HepG2 (cell line): Measurements from ENCODE around the gene MACROD2. TPM values are rescaled to one million over a fixed set of nuclear protein-coding genes. Genes with fewer than 3 reads are reported as not detected.

ENCODE experiments used
- ATAC-seq: fragments of 200-7000 bp; cut with Tn5 transposase; 3 replicates; pipeline ENCODE4 v1.9.1; 2020; ENCODE audit warnings: mild to moderate bottlenecking, moderate library complexity
- BruUV-seq: library from RNA; stranded (reverse); fragments of 400-500 nt; replicated peaks from 2 replicates; lab custom pipeline; 2021; lab: Mats Ljungman, UMichigan
- CTCF ChIA-PET: fragments of 300-600 bp; formaldehyde crosslinking; extraction: SDS; loops from one replicate; lab custom pipeline; 2021; ENCODE audit warnings: low total read pairs, inconsistent platforms, low intra/inter-chr PET ratio; lab: Yijun Ruan, JAX
- POLR2A ChIA-PET: fragments of 350-600 bp; sonication (Branson Sonifier 250); formaldehyde crosslinking; loops from one replicate; lab custom pipeline; 2020; ENCODE audit warnings: antibody characterized with exemption, inconsistent platforms; lab: Yijun Ruan, JAX
- DNase-seq: peaks from one replicate; pipeline ENCODE4 v3.0.0-alpha.2; 2015; ENCODE audit warnings: low spot score
- FAIRE-seq: peaks from 3 replicates; lab custom pipeline; 2011; peaks lifted over from hg19 to GRCh38; lab: Jason Lieb, UNC
- H2AFZ ChIP-seq: one replicate; pipeline ENCODE4 v1.6.1; 2011; ENCODE audit warnings: low read length, inconsistent platforms
- H3K27ac ChIP-seq: fragments of 300-600 bp; 3 replicates; pipeline ENCODE4 v1.8.0; 2011; ENCODE audit warnings: mixed run types, mild to moderate bottlenecking, mixed read lengths, low read length, inconsistent platforms; ENCODE audit not compliant: insufficient read depth; ENCODE audit errors: extremely low read length
- H3K27me3 ChIP-seq, 2 experiments: fragments of 200-600 bp in 1 of 2; 2 replicates in 1 of 2; 3 replicates in 1 of 2; pipeline versions ENCODE4 v1.6.0 to v1.8.0; 2011; ENCODE audit warnings: low read length in 2 of 2, mild to moderate bottlenecking in 2 of 2, moderate library complexity in 2 of 2, inconsistent platforms in 1 of 2; ENCODE audit not compliant: insufficient read depth in 2 of 2, control insufficient read depth in 1 of 2
- H3K36me3 ChIP-seq, 2 experiments: fragments of 200-600 bp in 1 of 2; replicated peaks in 1 of 2; 2 replicates in 1 of 2; 3 replicates in 1 of 2; pipeline versions ENCODE4 v1.5.1 to v1.8.0; 2011; ENCODE audit warnings: low read length in 2 of 2, inconsistent platforms in 1 of 2; ENCODE audit not compliant: insufficient read depth in 2 of 2, control insufficient read depth in 1 of 2
- H3K4me1 ChIP-seq: 2 replicates; pipeline ENCODE4 v1.5.1; 2012; ENCODE audit warnings: low read length, inconsistent platforms; ENCODE audit not compliant: insufficient read depth
- H3K4me2 ChIP-seq: 2 replicates; pipeline ENCODE4 v1.6.0; 2011; ENCODE audit warnings: low read depth, low read length, inconsistent platforms
- H3K4me3 ChIP-seq, 3 experiments: fragments of 200-600 bp in 1 of 3; sonication (generic), shearing (Covaris generic) in 1 of 3; replicated peaks in 1 of 3; 2 replicates each; pipeline ENCODE4 v1.5.1; 2011 to 2016; ENCODE audit warnings: low read length in 3 of 3, inconsistent platforms in 2 of 3, low read depth in 2 of 3, mild to moderate bottlenecking in 2 of 3, control low read depth in 1 of 3, mixed read lengths in 1 of 3; ENCODE audit not compliant: insufficient read depth in 1 of 3
- H3K79me2 ChIP-seq: one replicate; pipeline ENCODE4 v1.6.1; 2011; ENCODE audit warnings: low read length, inconsistent platforms; ENCODE audit not compliant: insufficient read depth
- H3K9ac ChIP-seq: 2 replicates; pipeline ENCODE4 v1.6.0; 2011; ENCODE audit warnings: mild to moderate bottlenecking, low read depth, low read length, inconsistent platforms; ENCODE audit not compliant: insufficient read depth
- H3K9me3 ChIP-seq: 2 replicates; pipeline ENCODE4 v1.5.1; 2012; ENCODE audit warnings: mild to moderate bottlenecking, low read length
- H4K20me1 ChIP-seq: 2 replicates; pipeline ENCODE4 v1.6.0; 2011; ENCODE audit warnings: inconsistent platforms, mild to moderate bottlenecking, low read length, moderate library complexity; ENCODE audit not compliant: insufficient read depth
- ARNT2 ChIP-seq: sonication (generic); formaldehyde crosslinking; IDR thresholded peaks from 2 replicates; pipeline ENCODE4 v1.8.0; 2022; ENCODE audit warnings: mild to moderate bottlenecking, low read depth, missing genetic modification reagents, moderate library complexity
- CENPT ChIP-seq: sonication (generic); formaldehyde crosslinking; IDR thresholded peaks from 2 replicates; pipeline ENCODE4 v1.8.0; 2022; ENCODE audit warnings: low read depth, mild to moderate bottlenecking, moderate library complexity, missing genetic modification reagents
- FOXJ3 ChIP-seq: sonication (generic); formaldehyde crosslinking; IDR thresholded peaks from 2 replicates; pipeline ENCODE4 v1.4.0; 2020; ENCODE audit warnings: missing genetic modification reagents, mild to moderate bottlenecking, borderline replicate concordance
- GABPB1 ChIP-seq: IDR thresholded peaks from 2 replicates; pipeline ENCODE4 v1.6.1; 2016; ENCODE audit warnings: mild to moderate bottlenecking, missing genetic modification reagents, moderate library complexity, missing compliant biosample characterization
- HNRNPUL1 ChIP-seq: fragments of 200-400 bp; formaldehyde crosslinking; IDR thresholded peaks from 2 replicates; pipeline ENCODE4 v1.6.1; 2017; ENCODE audit warnings: low read depth, mild to moderate bottlenecking, low read length, moderate library complexity
- KDM5B ChIP-seq: sonication (generic); formaldehyde crosslinking; IDR thresholded peaks from 2 replicates; pipeline ENCODE4 v1.4.0; 2020; ENCODE audit warnings: missing genetic modification reagents, mild to moderate bottlenecking, borderline replicate concordance
- MLLT10 ChIP-seq: sonication (generic); formaldehyde crosslinking; IDR thresholded peaks from 2 replicates; pipeline ENCODE4 v1.4.0; 2020; ENCODE audit warnings: missing genetic modification reagents
- PCBP1 ChIP-seq: fragments of 200-400 bp; formaldehyde crosslinking; IDR thresholded peaks from 2 replicates; pipeline ENCODE4 v1.6.1; 2017; ENCODE audit warnings: mild to moderate bottlenecking, low read depth, low read length, borderline replicate concordance
- POGZ ChIP-seq: sonication (generic); formaldehyde crosslinking; IDR thresholded peaks from 2 replicates; pipeline ENCODE4 v1.4.0; 2020; ENCODE audit warnings: mild to moderate bottlenecking, missing genetic modification reagents
- RFXAP ChIP-seq: sonication (generic); formaldehyde crosslinking; IDR thresholded peaks from 2 replicates; pipeline ENCODE4 v1.4.0; 2020; ENCODE audit warnings: missing genetic modification reagents, borderline replicate concordance
- SIN3A ChIP-seq: IDR thresholded peaks from 2 replicates; pipeline ENCODE4 v1.6.1; 2011; ENCODE audit warnings: low read depth, mild to moderate bottlenecking, control low read depth, low read length, borderline replicate concordance
- SPEN ChIP-seq: sonication (generic); formaldehyde crosslinking; IDR thresholded peaks from 2 replicates; pipeline ENCODE4 v1.5.1; 2020; ENCODE audit warnings: low read depth, mild to moderate bottlenecking, missing genetic modification reagents
- ZBTB42 ChIP-seq: sonication (generic); formaldehyde crosslinking; IDR thresholded peaks from 2 replicates; pipeline ENCODE4 v1.5.0; 2020; ENCODE audit warnings: mild to moderate bottlenecking, missing genetic modification reagents
- ZMYM4 ChIP-seq: sonication (generic); formaldehyde crosslinking; IDR thresholded peaks from 2 replicates; pipeline ENCODE4 v1.8.1; 2023; ENCODE audit warnings: mild to moderate bottlenecking, missing genetic modification reagents
- ZNF230 ChIP-seq: sonication (generic); formaldehyde crosslinking; IDR thresholded peaks from 2 replicates; pipeline ENCODE4 v1.4.0; 2020; ENCODE audit warnings: mild to moderate bottlenecking, missing genetic modification reagents
- ZNF367 ChIP-seq: sonication (generic); formaldehyde crosslinking; IDR thresholded peaks from 2 replicates; pipeline ENCODE4 v1.4.0; 2020; ENCODE audit warnings: missing genetic modification reagents, borderline replicate concordance
- ZNF572 ChIP-seq: sonication (generic); formaldehyde crosslinking; IDR thresholded peaks from 2 replicates; pipeline ENCODE4 v1.5.1; 2020; ENCODE audit warnings: mild to moderate bottlenecking, missing genetic modification reagents
- ZNF782 ChIP-seq: sonication (generic); formaldehyde crosslinking; IDR thresholded peaks from 2 replicates; pipeline ENCODE4 v1.4.0; 2020; ENCODE audit warnings: missing genetic modification reagents, mild to moderate bottlenecking, borderline replicate concordance
- WGBS: methylation state at CpG from one replicate; pipeline ENCODE4 v1.1.6; 2017; ENCODE audit warnings: low lambda C conversion rate; 5-methylcytosine and 5-hydroxymethylcytosine counted together
- in situ Hi-C: cut with HindIII; loops from 2 replicates; pipeline ENCODE4 v1.10.0; 2017; ENCODE audit warnings: low pct_unique_long_range_greater_than_20kb; ENCODE audit not compliant: extremely low pct_ligation_motif_present
- intact Hi-C: fragments of 100-400 bp; cut with micrococcal nuclease; formaldehyde crosslinking; loops from one replicate; pipeline ENCODE4 v1.10.0; 2022; ENCODE audit not compliant: unreplicated experiment
- polyA plus RNA-seq, 8 experiments: library from polyadenylated mRNA; depleted of rRNA in 3 of 8; stranded (reverse) in 7 of 8; unstranded in 1 of 8; fragments of >200 nt; fragmentation: Illumina TruSeq in 4 of 8; extraction: Trizol in 4 of 8; gene quantifications; 2 replicates each; pipeline versions ENCODE4 v1.2.1 to v1.2.3, GENCODE V29; 2011 to 2016; ENCODE audit warnings: low read depth in 4 of 8, missing spikeins in 1 of 8, mixed read lengths in 1 of 8; ENCODE audit not compliant: insufficient read depth in 1 of 8
- total RNA-seq, 5 experiments: library from RNA; depleted of rRNA; stranded (reverse); fragments of >200 nt; fragmentation: Illumina TruSeq; extraction: Trizol; gene quantifications; 2 replicates each; pipeline ENCODE4 v1.2.3, GENCODE V29; 2016; ENCODE audit warnings: low read depth in 1 of 5
- TF ChIP-seq, protein P1 (sequence below): sonication (generic); formaldehyde crosslinking; IDR thresholded peaks from 2 replicates; pipeline ENCODE4 v1.4.0; 2020; ENCODE audit warnings: missing genetic modification reagents
- TF ChIP-seq, protein P2 (sequence below): sonication (generic); formaldehyde crosslinking; IDR thresholded peaks from 2 replicates; pipeline ENCODE4 v1.4.0; 2020; ENCODE audit warnings: missing genetic modification reagents, mild to moderate bottlenecking, borderline replicate concordance

The MACROD2 gene
- total and polyA plus RNA-seq, 2 of the 13 experiments (the other 11 are each of a cell fraction or from before 2014, with no cell fraction given): 0.13 to 0.51 TPM

DNA sequence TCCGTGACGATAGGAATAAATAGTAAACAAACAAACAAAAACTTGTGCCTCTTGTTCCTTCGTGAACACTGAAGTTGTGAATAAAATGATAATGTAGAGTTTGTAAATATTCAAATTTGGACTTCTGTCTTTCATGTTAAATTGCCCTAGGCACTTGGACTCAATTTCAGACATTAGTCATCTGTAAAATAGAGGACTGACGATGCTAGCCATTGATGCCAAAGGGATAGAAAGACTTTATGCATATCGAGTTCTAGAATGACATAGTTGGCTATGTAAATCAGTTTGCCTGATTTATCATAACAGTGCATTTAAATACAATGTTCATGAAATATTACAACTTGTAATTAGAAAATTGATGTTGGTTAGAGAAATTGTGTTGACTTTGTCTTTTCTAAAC, 388.0 kb downstream of the MACROD2 start:
- no peaks in the 10 kb centered on the region for H4K20me1 ChIP-seq
- DNase-seq (no peak), ATAC-seq (no peak), FAIRE-seq (no peak)
- in situ Hi-C loops: no loop called here
- no peak overlapping the region for H3K4me2 ChIP-seq
- no peak overlapping the region for H2AFZ ChIP-seq
- no peaks in the 10 kb centered on the region for H3K36me3 ChIP-seq
- H3K4me3 ChIP-seq: no peak overlapping the region
- BruUV-seq: no TSS peak
- H3K4me1 ChIP-seq: no peaks in the 10 kb centered on the region
- ChIA-PET POLR2A (no interaction called here), CTCF (no interaction called here)
- no peak overlapping the region for H3K27ac ChIP-seq
- H3K9me3 ChIP-seq: peaks cover 9% of the 10 kb centered on the region; the same call in 1 of the 2 replicates
- H3K9ac ChIP-seq: no peak overlapping the region
- TF ChIP-seq MLLT10 (CRISPR knock-in tag) (no peak), ZMYM4 (CRISPR knock-in tag) (no peak), ZNF572 (CRISPR knock-in tag) (no peak), GABPB1 (CRISPR knock-in tag) (no peak), PCBP1 (no peak), ARNT2 (no peak), SIN3A (no peak), ZNF367 (CRISPR knock-in tag) (no peak), HNRNPUL1 (no peak), ZNF230 (CRISPR knock-in tag) (no peak), FOXJ3 (CRISPR knock-in tag) (no peak), POGZ (CRISPR knock-in tag) (no peak), ZNF782 (CRISPR knock-in tag) (no peak), KDM5B (CRISPR knock-in tag) (no peak), RFXAP (CRISPR knock-in tag) (no peak), ZBTB42 (CRISPR knock-in tag) (no peak), SPEN (CRISPR knock-in tag) (no peak), CENPT (no peak)
- TF ChIP-seq, protein P1, sequence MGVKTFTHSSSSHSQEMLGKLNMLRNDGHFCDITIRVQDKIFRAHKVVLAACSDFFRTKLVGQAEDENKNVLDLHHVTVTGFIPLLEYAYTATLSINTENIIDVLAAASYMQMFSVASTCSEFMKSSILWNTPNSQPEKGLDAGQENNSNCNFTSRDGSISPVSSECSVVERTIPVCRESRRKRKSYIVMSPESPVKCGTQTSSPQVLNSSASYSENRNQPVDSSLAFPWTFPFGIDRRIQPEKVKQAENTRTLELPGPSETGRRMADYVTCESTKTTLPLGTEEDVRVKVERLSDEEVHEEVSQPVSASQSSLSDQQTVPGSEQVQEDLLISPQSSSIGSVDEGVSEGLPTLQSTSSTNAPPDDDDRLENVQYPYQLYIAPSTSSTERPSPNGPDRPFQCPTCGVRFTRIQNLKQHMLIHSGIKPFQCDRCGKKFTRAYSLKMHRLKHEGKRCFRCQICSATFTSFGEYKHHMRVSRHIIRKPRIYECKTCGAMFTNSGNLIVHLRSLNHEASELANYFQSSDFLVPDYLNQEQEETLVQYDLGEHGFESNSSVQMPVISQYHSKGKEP: no peak
- TF ChIP-seq, protein P2, sequence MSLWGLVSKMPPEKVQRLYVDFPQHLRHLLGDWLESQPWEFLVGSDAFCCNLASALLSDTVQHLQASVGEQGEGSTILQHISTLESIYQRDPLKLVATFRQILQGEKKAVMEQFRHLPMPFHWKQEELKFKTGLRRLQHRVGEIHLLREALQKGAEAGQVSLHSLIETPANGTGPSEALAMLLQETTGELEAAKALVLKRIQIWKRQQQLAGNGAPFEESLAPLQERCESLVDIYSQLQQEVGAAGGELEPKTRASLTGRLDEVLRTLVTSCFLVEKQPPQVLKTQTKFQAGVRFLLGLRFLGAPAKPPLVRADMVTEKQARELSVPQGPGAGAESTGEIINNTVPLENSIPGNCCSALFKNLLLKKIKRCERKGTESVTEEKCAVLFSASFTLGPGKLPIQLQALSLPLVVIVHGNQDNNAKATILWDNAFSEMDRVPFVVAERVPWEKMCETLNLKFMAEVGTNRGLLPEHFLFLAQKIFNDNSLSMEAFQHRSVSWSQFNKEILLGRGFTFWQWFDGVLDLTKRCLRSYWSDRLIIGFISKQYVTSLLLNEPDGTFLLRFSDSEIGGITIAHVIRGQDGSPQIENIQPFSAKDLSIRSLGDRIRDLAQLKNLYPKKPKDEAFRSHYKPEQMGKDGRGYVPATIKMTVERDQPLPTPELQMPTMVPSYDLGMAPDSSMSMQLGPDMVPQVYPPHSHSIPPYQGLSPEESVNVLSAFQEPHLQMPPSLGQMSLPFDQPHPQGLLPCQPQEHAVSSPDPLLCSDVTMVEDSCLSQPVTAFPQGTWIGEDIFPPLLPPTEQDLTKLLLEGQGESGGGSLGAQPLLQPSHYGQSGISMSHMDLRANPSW (CRISPR knock-in tag): no peak
- 3% methylated on average over 5 of the region's 5 CpGs for WGBS
- intact Hi-C loops: no loop called here
- no peaks in the 10 kb centered on the region for H3K27me3 ChIP-seq
- H3K79me2 ChIP-seq: no peaks in the 10 kb centered on the region
